Panc1 (cell line): Measurements from ENCODE around the gene IFNLR1.

Source experiments
- POLR2AphosphoS5 ChIP-seq: IDR thresholded peaks from 2 replicates; pipeline ENCODE4 v1.6.1; 2012; ENCODE audit warnings: mild to moderate bottlenecking, low read depth, low read length, moderate library complexity
- SIN3A ChIP-seq: IDR thresholded peaks from 2 replicates; pipeline ENCODE4 v1.6.1; 2012; ENCODE audit warnings: low read depth, mild to moderate bottlenecking, low read length, moderate library complexity, borderline replicate concordance; ENCODE audit not compliant: insufficient read depth
- TCF7L2 ChIP-seq: IDR thresholded peaks from 2 replicates; pipeline ENCODE4 v1.6.1; 2011; ENCODE audit warnings: mild to moderate bottlenecking, low read depth, low read length, inconsistent platforms
- TF ChIP-seq, protein P1 (sequence below): fragments of 450-650 bp; IDR thresholded peaks from 2 replicates; pipeline ENCODE4 v1.5.1; 2017; ENCODE audit warnings: mild to moderate bottlenecking
- TF ChIP-seq, protein P2 (sequence below), 2 experiments: IDR thresholded peaks; 2 replicates each; pipeline ENCODE4 v1.6.1; 2011 to 2012; ENCODE audit warnings: low read depth in 2 of 2, control low read depth in 1 of 2, low read length in 1 of 2, mild to moderate bottlenecking in 1 of 2, moderate library complexity in 1 of 2; ENCODE audit not compliant: insufficient read depth in 1 of 2

DNA sequence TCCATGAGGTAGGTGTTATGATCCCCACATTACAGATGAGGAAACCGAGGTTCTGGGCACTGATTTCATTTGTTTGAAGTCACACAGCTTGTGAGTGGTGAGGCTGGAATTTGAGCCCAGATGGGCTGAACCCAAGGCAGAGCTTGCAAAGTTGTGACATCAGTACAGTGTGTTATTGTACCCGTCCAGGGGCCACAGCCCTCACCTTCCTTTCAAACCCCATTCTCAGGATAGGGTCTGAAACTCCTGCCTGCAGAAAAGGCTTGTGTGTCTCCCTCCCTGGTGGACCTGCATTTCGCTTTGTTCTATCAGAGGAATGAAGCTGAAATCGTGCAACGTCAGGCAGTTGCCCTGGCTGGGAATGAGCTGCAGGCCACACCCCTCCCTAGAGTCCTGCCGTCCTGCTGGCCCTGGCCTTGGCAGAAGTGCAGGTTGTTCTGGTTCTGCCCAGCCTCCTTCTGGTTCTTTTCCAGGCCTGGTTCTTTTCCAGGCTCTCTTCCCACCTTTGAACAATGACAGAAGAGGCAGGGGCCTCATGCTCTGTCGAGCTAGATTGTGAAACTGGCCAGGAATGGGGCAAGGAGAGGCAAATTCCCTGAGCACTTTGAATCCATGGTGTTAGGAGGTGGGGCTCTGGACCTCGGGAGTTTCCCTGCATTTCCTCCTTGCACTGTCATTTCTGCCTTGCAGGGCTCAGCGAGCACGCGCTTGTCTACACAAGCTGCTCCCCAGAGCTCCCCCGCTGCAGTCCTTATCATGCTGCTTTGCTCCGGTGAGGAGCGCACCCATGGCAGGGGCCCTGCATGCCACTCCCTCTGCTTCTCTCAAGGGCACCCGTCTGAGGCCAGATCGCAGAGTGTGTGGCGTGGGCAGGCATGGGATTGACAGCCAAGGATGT is 67.0 kb downstream of the IFNLR1 start:
- TF ChIP-seq, protein P1, sequence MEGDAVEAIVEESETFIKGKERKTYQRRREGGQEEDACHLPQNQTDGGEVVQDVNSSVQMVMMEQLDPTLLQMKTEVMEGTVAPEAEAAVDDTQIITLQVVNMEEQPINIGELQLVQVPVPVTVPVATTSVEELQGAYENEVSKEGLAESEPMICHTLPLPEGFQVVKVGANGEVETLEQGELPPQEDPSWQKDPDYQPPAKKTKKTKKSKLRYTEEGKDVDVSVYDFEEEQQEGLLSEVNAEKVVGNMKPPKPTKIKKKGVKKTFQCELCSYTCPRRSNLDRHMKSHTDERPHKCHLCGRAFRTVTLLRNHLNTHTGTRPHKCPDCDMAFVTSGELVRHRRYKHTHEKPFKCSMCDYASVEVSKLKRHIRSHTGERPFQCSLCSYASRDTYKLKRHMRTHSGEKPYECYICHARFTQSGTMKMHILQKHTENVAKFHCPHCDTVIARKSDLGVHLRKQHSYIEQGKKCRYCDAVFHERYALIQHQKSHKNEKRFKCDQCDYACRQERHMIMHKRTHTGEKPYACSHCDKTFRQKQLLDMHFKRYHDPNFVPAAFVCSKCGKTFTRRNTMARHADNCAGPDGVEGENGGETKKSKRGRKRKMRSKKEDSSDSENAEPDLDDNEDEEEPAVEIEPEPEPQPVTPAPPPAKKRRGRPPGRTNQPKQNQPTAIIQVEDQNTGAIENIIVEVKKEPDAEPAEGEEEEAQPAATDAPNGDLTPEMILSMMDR: no peak
- TF ChIP-seq SIN3A (no peak), POLR2AphosphoS5 (no peak), TCF7L2 (no peak)
- TF ChIP-seq, protein P2, sequence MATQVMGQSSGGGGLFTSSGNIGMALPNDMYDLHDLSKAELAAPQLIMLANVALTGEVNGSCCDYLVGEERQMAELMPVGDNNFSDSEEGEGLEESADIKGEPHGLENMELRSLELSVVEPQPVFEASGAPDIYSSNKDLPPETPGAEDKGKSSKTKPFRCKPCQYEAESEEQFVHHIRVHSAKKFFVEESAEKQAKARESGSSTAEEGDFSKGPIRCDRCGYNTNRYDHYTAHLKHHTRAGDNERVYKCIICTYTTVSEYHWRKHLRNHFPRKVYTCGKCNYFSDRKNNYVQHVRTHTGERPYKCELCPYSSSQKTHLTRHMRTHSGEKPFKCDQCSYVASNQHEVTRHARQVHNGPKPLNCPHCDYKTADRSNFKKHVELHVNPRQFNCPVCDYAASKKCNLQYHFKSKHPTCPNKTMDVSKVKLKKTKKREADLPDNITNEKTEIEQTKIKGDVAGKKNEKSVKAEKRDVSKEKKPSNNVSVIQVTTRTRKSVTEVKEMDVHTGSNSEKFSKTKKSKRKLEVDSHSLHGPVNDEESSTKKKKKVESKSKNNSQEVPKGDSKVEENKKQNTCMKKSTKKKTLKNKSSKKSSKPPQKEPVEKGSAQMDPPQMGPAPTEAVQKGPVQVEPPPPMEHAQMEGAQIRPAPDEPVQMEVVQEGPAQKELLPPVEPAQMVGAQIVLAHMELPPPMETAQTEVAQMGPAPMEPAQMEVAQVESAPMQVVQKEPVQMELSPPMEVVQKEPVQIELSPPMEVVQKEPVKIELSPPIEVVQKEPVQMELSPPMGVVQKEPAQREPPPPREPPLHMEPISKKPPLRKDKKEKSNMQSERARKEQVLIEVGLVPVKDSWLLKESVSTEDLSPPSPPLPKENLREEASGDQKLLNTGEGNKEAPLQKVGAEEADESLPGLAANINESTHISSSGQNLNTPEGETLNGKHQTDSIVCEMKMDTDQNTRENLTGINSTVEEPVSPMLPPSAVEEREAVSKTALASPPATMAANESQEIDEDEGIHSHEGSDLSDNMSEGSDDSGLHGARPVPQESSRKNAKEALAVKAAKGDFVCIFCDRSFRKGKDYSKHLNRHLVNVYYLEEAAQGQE (IDR thresholded peaks at IDR 0.05; ENCODE audit: insufficient read depth in 1 of 2, low read depth in 2 of 2, low read length in 1 of 2): no peak
